HG02970 (cell line): Measurements from ENCODE around the gene KCNV2.

ENCODE experiments used
- ATAC-seq: cut with Tn5 transposase; IDR thresholded peaks from one replicate; pipeline ENCODE4 v1.9.1; 2021; ENCODE audit warnings: mild to moderate bottlenecking, moderate library complexity, moderate number of reproducible peaks; ENCODE audit not compliant: unreplicated experiment, low FRiP score

The KCNV2 gene

GRCh38 chr9:2718001-2718697 lies 839 bp downstream of the KCNV2 start:
- no peak for ATAC-seq

- no peak for ATAC-seq
Measured at GRCh38 chr9:2718698-2719033, 1.4 kb downstream of the KCNV2 start.

GRCh38 chr9:2720179-2720654 lies 2.9 kb downstream of the KCNV2 start:
- no peak for ATAC-seq

GRCh38 chr9:2722715-2723114 lies 5.4 kb downstream of the KCNV2 start:
- ATAC-seq = no peak

- no peak for ATAC-seq
Measured at GRCh38 chr9:2723376-2724065, 6.2 kb downstream of the KCNV2 start.

- no peak for ATAC-seq
Measured at GRCh38 chr9:2725126-2725525, 7.8 kb downstream of the KCNV2 start.

- no peak for ATAC-seq
Measured at GRCh38 chr9:2725898-2726649, 8.8 kb downstream of the KCNV2 start.

- no peak for ATAC-seq
Measured at GRCh38 chr9:2726650-2727340, 9.5 kb downstream of the KCNV2 start.

GRCh38 chr9:2727374-2727773 lies 10.1 kb downstream of the KCNV2 start:
- no peak for ATAC-seq

GRCh38 chr9:2727966-2728613 lies 10.8 kb downstream of the KCNV2 start:
- peak; percentile 70 for ATAC-seq

- ATAC-seq = no peak
Measured at GRCh38 chr9:2729003-2729402, 11.7 kb downstream of the KCNV2 start.

GRCh38 chr9:2729721-2730120 lies 12.4 kb downstream of the KCNV2 start:
- ATAC-seq = no peak

GRCh38 chr9:2730971-2731370 lies 13.7 kb downstream of the KCNV2 start:
- no peak for ATAC-seq

- no peak for ATAC-seq
Measured at GRCh38 chr9:2732492-2732891, 15.2 kb downstream of the KCNV2 start.

GRCh38 chr9:2740616-2741015 lies 23.3 kb downstream of the KCNV2 start:
- ATAC-seq = no peak

- no peak for ATAC-seq
Measured at GRCh38 chr9:2741441-2742158, 24.3 kb downstream of the KCNV2 start.

GRCh38 chr9:2742214-2742613 lies 24.9 kb downstream of the KCNV2 start:
- no peak for ATAC-seq

GRCh38 chr9:2743937-2744529 lies 26.7 kb downstream of the KCNV2 start:
- ATAC-seq = no peak
